ENCODE results near the gene HTRA3.

The HTRA3 gene

DNA sequence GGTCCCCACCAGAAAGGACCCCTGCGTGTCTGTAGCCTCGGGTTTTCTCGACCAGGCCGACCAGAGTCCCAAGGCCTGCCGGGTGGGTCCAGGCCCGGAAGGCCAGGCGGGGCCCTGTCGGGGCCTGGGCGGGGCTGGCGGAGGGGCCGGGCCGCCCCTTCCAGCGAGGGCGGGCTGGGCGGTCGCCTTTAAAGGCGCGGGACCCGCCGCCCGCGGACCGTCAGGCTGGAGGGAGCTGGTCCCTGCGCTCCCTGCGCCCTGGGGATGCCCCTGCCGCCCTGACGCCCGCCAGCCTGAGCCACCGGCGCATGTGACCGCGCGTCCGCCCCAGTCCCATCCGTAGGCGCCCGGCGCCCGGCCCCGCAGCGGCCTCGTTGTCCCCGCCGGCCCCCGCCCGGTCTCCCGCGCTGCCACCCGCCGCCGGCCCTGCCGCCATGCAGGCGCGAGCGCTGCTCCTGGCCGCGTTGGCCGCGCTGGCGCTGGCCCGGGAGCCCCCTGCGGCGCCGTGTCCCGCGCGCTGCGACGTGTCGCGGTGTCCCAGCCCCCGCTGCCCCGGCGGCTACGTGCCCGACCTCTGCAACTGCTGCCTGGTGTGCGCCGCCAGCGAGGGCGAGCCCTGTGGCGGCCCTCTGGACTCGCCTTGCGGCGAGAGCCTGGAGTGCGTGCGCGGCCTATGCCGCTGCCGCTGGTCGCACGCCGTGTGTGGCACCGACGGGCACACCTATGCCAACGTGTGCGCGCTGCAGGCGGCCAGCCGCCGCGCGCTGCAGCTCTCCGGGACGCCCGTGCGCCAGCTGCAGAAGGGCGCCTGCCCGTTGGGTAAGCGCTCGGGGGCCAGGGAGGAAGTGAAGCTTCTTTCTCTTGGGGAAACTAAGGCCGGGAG, at the start of gene HTRA3:
HTRA3 (plus strand) TSS at position 220 of the 883 bp plus-strand sequence; CDS start at position 435, 215 bp downstream.
- no peak for DNase-seq

DNA sequence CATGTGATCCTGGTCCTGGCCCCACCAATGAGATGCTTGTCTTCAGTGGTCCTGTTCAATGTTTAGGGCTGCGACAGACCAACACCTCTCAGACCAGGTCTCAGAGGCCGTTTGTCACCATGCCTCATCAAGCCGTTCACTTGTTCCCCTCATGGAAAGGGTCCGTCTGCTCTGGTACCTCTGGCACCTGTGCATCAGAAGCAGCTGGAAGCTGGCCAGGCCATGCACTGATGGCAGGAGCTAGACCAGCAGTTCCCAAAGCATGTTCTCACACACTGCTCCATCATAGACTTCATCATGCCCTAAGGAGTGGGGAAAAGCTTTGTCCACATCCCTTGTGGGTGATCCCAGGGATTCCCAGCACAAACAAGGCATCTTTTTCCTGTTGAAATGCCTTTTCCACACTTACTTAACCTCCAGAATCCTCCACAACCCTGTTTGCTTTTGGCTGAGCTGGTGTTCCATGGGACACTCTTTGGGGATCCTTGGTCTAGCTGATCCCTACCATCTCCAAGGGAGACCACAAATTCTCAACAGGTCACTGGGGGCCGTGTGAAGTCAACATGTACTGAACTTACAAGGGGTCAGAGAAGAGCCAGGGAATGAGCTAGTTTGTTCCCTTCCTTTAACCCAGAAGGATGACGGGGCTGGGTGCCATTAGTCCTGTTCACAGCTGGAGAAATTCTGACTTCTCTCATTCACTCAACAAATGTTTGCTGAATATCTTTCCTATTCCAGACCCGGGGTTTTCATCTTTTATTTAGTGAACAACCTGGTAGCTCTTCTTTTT, 48.7 kb upstream of the HTRA3 start:
- no peak for DNase-seq

DNA sequence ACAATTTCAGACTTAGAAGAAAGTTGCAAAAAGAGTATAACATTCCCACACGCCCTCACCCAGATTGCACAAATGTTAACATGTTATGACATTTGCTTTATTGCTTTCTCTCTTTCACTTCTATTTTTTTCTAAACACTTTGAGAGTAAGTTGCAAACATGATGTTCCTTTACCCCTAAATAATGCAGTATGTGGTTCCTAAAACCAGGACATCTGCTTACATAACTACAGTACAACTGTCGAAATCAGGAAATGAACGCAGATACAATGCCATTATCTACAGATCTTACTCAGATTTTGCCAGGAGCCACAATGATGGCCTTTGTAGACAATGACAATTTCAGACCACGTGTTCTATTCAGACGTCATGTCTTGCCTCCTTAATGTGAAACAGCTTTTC, 48.1 kb upstream of the HTRA3 start:
- DNase-seq, result no peak

DNA sequence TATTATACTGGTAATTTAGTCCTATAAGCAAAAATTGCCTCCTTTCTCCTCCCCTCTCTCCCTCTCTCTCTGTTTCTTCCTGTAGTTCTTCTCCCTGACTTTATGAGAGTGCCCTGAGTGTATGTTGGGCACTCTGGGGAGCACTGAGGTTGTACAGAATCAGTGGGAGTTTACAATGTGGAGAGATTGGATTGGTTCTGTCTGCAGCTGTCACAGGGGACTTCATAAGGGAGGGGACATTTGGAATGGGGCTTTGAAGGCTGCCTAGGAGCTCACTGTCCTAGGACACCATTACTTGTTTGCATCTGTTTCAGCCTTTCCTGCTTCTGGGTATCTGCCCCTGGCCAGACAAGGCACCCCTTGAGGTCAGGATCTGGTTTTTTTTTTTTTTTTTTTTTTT, 47.6 kb upstream of the HTRA3 start:
- DNase-seq, result no peak

DNA sequence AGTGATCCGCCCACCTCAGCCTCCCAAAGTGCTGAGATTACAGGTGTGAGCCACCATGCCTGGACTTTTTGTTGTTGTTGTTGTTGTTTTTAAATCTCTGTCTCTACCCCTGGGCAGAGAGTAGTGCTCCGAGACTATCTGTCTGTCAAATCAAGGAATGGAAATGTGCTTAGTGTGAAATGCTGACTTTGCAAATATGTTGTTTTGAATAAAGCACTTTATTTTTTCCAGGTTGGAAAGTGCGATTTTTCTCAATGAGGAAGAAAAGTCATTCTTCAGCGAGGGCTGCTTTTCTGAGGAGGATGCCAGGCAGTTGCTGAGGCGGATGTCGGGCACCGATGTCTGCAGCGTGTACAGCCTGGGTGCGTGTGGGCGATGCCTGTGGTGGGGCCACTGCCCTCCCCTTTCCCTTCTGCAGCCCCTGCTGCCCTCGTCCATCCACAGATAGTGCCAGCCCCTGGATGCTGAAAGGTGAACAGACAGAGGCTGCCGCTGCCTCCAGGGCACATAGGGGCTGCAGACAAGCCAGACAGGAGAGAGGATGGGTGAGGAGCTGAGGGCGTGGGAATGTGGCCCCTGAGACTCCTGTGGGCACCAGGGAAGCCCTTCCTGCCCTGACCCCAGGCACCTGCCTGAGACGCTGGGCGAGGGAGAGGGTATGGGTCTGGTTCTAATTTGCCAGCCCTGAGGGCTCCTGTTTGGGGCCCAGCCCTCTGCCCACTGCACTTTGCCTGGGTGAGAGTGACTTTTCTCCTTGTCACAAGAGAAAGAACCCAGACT, 46.8 kb upstream of the HTRA3 start:
- no peak for DNase-seq

DNA sequence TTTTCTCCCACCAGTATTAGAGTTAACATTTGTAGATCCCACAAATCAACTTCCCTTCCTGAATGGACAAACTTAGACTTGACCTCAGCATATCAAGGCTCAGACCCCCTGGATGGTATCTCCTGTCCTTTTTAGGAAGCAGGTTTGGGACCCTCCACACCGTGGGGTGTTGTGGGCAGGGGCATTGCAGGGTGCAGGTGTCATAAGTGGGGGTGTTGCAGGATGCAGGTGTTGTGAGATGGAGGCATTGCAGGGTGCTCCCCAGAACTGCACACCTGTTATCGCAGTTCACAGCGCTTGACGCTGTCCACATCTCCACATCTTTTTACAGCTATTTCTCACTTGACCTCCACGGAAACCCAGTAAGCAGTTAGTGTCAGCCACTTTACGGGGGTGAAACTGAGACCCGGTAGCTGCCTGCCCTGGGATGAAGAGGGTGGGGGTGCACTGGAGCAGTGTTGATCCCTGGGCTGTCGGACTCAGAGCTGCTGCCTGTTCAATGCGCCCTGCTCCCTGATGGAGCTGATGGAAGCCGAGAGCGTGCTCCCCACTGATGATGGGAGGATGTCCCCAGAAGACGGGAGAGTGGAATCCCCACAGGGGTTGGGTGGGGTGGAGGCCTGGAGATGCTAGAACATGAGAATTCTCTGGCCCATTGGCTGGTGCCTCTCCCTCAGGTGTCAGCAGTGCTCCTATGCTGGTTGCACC, 45.1 kb upstream of the HTRA3 start:
- no peak for DNase-seq

DNA sequence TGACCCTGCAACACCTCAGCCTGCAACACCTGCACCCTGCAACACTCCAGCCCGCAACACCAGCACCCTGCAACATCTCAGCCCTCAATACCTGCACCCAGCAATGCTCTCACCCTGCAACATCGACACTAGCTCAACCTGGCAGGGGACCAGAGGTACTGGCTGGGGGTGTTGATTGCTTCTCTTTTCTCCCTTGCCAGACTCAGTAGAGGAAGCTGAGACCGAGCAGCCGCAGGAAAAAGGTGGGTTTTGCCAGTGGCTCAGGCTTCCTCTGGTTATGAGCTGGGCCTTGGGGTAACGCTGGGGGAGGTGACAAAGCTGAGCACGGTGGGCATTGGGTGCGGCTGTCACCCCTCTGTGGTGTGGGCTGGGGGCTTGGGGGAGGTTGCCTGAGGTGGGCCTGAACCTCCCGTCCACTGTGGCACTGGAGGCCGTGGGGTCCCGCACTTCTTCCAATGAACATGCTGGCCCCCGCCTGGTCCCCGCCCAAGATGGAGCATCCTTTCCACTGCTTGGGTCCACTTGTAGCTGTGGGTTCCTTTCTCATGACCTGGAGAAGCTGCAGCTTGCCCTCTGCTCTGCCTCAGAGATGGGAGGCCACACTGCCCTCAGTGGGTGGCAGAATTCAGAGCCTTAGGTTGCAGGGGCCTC, 44.5 kb upstream of the HTRA3 start:
- DNase-seq, result no peak

DNA sequence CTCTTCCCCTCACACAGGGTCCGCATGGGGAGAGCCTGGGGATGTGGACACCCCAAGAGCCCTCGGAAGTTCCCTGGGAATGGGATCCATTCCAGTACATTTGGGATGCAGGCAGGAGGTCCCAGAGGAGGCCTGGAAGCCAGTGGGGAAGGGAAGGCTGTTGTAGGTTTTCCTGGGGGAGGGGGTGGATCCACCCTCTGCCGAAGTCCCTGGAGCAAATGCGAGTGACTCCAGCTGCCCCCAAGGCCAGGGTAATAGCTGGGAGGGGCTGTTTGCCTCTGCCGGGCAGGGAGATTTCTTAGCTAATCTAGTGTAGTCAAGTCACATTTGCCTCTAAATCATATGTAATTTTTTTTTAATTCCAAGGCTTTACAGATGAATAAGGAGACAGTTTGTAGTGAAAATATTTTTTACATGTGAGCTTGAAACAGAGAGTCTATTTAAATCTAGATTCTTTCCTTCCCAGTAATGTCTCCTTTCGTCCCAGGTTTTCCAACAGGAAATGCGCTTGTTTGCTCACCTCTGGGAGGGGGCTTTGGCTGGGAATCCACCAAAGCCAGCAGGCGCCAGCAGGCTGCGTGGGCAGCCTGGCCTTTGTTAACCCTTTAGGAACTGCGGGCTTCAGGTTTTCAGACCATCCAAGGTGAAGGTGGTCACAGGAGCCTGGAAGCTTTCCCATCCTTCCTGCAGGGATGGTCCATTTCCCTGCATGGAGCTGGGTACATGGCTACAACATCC, 43.7 kb upstream of the HTRA3 start:
- DNase-seq, result no peak

DNA sequence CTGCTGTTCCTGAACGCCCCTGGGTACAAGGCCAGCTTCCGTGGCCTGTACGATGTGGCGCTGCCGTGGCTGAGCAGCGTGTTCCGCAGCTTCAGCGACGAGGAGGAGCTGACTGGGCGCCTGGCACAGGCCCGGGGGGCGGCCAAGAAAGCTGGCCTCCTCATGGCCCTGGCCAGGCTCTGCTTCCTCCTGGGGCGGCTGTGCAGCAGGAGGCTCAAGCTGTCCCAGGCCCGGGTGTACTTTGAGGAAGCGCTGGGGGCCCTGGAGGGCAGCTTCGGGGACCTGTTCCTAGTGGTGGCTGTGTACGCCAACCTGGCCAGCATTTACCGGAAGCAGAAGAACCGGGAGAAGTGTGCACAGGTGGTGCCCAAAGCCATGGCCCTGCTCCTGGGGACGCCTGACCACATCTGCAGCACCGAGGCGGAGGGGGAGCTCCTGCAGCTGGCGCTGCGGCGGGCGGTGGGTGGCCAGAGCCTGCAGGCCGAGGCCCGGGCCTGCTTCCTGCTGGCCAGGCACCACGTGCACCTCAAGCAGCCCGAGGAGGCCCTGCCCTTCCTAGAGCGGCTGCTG, 42.3 kb upstream of the HTRA3 start:
- no peak for DNase-seq

DNA sequence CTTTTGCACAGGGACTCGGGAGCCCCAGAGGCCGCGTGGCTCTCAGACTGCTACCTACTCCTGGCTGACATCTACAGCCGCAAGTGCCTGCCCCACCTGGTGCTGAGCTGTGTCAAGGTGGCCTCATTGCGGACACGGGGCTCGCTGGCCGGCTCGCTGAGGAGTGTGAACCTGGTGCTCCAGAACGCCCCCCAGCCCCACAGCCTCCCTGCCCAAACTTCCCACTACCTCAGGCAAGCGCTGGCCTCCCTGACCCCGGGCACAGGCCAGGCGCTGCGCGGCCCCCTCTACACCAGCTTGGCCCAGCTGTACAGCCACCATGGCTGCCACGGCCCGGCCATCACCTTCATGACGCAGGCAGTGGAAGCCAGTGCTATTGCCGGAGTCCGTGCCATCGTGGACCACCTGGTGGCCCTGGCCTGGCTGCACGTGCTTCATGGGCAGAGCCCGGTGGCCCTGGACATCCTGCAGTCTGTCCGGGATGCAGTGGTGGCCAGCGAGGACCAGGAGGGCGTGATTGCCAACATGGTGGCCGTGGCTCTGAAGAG, 41.7 kb upstream of the HTRA3 start:
- no peak for DNase-seq

DNA sequence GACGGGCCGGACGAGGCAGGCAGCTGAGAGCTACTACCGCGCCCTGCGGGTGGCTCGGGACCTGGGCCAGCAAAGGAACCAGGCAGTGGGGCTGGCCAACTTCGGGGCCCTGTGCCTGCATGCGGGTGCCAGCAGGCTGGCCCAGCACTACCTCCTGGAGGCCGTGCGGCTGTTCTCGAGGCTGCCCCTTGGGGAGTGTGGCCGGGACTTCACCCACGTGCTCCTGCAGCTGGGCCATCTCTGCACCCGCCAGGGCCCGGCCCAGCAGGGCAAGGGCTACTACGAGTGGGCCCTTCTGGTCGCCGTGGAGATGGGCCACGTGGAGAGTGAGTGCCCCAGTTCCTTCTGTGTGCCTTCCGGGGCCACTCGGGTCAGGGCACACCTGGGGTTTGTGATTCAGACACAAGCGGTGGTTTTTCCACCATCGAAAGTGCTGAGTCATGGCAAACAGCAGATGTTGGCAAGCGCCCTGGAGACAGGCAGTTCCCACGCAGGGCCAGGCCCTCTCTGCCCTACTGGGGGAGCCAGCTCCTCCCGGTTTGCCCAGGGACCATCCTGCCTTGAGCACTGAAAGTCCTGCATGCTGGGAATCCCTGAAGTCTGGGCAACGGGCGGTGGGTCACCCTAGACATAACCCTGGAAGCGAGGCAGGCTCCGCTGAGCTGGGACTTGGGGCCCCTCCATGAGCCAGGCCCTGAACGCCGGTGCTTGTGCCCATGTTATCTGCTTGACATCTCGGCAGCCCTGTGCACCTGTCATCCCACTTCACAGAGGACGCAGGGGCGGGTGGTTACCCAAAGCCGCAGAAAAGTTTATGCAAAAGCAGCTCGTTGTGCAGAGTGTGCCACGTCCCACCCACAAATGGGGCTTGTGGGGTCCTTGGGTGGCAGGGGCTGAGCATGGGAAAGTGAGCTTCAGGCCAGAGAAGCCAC, 41.0 kb upstream of the HTRA3 start:
- DNase-seq, result no peak

DNA sequence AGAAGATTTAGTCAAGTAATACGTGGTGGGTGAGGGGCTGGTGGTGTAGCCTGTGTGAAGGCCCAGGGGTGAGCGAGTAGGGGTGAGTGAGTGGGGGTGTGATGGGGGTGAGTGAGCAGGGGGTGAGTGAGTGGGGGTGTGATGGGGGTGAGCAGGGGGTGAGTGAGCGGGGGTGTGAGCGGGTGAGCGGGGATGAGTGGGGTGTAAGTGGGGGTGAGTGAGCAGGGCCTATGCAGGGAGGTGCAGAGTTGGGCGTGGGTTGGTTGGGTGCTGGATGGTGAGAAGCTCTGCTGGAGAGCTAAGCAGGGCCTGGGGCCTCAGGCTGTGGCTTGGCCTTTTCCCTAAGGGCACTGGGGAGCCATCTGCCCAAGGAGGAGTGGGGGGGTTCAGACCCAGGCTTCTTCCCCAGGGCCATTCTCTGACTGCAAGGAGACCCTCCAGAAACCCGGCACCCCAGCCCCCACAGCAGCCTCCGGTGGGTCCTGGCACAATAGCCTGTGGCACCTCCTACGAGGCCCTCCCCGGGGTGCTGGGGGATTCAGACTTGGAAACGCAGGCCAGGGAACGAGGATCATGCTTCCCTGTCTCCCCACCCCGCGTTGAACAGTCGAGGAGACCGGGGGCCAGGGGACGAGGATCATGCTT, 40.1 kb upstream of the HTRA3 start:
- no peak for DNase-seq

DNA sequence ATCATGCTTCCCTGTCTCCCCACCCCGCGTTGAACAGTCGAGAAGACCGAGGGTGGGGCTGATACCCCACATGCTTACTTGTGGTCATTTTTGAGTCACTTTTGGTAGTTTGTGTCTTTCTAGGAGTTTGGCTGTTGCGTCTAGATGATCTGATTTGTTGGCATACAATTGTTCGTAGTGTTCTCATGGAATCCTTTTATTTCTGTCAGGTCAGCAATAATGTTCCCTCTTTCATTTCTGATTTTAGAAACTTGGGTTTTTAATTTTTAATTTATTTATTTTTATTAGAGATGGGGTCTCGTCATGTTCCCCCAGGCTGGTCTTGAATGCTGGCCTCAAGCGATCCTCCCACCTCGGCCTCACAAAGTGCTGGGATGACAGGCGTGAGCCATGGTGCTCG, 39.5 kb upstream of the HTRA3 start:
- no peak for DNase-seq

DNA sequence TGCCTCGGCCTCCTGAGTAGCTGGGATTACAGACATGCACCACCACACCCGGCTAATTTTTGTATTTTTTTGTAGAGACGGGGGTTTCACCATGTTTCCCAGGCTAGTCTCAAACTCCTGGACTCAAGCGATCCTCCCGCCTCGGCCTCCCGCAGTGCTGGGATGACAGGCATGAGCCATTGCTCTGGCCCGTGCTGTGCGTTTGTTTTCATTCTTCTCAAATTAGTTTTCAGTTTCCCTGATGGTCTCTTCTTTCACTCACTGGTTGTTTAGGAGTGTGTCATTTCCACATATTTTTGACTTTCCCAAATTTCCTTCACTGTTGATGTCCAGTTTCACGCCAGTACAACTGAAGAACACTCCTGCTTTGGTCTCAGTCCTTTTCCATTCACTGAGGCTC, 38.7 kb upstream of the HTRA3 start:
- DNase-seq, result no peak

DNA sequence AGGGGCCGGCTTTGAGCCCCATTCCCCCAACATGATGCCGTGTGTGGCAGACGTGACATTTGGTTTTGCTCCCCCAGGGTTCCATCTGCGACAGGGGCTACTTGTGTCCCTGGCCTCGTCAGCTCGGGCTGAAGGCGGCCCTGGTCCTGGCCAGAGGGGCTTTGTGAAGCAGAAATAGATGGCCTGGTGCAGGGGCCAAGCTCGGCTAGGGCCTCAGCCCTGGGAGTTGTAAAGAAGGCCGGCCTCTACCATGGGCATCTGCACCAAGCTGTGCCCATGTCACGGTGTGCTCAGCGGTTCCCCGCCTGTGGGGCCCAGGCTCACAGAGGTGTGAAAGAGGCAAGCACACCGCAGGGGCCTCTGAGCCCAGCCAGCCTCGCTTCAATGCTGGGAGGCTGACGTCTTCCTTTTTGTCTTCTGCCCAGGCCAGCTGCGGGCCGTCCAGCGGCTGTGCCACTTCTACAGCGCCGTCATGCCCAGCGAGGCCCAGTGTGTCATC, 38.0 kb upstream of the HTRA3 start:
- no peak for DNase-seq

DNA sequence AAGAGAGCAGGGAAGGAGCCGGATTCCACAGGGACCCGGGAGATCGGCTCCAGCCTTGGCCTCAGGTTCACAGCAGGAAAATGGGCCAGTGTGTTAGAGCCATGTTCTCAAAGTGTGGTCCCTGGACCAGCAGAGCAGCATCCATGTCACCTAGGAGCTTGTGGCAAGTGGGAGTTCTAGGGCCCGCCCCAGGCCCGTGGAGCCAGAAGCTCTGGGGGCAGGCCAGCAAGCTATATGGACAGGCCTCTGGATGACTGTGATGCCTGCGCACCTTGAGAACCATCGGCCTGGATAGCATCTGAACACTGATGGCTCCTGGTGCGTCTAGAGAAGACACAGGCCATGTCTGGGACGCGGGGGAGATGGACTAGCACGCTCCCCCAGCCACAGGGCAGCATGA, 36.8 kb upstream of the HTRA3 start:
- no peak for DNase-seq

DNA sequence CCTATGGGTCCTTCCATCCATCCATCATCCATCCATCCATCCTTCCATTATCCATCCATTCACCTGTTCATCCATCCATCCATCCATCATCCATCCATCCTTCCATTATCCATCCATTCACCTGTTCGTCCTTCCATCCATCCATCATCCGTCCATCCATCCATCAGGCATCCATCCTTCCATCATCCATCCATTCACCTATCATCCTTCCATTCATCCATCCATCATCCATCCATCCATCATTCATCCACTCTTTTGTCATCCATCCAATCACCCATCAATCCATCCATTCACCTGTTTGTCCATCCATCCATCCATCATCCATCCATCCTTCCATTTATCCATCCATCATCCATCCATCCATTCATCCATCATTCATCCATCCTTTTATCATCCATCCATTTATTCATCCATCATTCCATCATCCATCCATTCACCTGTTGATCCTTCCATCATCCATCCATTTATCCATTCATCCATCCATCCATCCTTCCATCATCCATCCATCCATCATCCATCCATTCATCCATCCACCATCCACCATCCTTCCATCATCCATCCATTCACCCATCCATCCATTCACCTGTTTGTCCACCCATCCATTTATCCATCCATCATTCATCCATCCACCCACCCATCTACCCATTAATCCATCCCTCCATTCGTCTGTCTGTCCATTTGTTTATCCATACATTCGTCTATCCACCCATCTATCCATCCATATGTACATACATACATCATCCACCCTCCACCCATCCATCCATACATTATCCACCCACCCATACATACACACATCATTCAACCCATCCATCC, 35.7 kb upstream of the HTRA3 start:
- no peak for DNase-seq

DNA sequence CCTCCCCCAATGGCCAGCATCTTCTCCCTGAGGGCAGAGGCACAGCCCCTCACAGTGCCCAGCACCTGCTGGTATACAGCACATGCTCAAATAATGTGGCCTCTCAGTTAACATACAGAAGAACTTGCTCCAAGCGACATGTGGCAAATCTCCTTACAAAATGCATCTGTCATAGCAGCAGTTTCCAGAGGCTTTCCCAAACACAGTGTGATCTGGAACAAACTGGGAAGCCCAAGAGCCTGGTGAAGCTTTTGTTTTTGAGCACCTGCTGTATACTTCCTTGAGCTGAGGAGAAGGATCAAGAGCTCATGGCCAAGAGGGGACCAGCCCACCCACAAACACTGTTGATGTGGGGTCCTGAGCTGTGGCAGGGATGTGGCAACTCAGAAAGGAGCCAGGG, 34.8 kb upstream of the HTRA3 start:
- no peak for DNase-seq

All from kidney glomerular epithelial cell (primary cell).